Activated CD4-positive, alpha-beta T cell treated with anti-CD3 and anti-CD28 coated beads for 24 hours (primary cell): ENCODE results near the gene LRRC3C.
"Not testable (repeated sequence)": the region's sequence is repeated elsewhere in the genome, so short reads cannot be mapped to it uniquely, and the experiment has no call there.

Experiments used
- DNase-seq, 2 donors: peaks; one replicate each; pipeline ENCODE4 v3.0.0-alpha.2; 2020; ENCODE audit warnings: low read depth in 2 of 2

Gene LRRC3C

DNA sequence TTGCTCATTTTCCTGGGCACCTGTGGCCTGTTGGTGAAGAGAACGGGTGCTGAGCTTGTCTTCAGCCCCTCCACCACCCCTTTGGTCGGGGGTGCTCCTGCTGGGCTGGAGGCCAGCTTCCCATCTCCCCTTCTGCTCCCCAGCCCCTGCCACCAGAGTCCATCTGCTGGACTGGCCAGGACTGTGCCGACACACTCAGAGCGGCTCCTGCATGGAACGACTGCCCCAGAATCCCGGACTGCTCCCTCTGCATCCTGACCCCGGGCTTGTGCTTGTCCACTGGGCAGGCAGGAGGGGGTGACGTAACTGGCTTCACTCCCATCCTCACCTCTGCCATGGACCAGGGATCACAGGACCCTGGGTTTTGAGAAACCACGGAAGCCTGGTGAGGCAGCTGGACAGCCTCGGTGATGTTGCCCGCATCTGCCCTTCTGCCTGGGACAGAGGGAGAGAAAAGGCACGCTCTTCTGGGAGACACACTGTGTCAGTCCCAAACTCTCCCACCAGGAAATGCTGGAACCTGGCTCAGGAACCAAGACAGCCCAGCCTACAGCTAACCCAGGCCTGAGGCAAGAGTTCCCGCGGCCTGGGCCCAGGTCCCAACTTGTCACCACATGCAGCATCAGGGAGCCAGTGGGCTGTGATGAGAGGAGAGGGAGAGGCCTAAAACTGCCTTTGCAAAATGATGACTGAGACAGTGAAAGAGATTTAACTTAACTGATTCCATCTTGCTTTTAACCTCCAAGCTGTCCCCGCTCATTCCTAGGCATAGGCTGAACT lies 19.2 kb downstream of the LRRC3C start:
- no peak for DNase-seq

- DNase-seq, result not testable (repeated sequence)
Observed at GRCh38 chr17:39948489-39948828, 20.9 kb downstream of the LRRC3C start.

- no peak for DNase-seq
Observed at GRCh38 chr17:39949028-39949427, 21.5 kb downstream of the LRRC3C start.

DNA sequence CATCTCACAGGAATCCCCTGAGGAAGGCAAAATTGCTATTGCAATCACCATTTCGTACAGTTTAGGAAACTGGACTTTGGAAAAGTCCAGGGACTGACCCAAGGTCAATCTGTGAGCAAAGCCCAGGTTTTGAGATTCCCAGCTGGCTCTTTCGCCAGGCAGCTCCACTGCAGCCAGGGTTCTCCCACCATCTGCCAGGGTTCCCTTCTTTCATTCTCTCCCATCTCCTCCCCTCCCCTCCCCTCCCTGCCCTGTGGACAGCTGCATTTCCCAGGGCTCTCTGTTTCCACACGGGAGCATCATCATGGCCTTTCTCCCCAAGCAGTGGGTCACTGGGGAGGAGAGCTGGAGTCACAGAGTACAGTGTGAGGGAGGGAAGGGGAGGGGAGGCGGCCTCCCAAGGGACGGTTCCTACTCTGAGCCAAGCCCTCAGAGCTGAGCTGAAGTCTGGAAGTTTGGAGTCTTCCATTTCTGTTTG lies 23.4 kb downstream of the LRRC3C start:
- no peak for DNase-seq

- DNase-seq, result no peak
Observed at GRCh38 chr17:39951924-39952679, 24.6 kb downstream of the LRRC3C start.

DNA sequence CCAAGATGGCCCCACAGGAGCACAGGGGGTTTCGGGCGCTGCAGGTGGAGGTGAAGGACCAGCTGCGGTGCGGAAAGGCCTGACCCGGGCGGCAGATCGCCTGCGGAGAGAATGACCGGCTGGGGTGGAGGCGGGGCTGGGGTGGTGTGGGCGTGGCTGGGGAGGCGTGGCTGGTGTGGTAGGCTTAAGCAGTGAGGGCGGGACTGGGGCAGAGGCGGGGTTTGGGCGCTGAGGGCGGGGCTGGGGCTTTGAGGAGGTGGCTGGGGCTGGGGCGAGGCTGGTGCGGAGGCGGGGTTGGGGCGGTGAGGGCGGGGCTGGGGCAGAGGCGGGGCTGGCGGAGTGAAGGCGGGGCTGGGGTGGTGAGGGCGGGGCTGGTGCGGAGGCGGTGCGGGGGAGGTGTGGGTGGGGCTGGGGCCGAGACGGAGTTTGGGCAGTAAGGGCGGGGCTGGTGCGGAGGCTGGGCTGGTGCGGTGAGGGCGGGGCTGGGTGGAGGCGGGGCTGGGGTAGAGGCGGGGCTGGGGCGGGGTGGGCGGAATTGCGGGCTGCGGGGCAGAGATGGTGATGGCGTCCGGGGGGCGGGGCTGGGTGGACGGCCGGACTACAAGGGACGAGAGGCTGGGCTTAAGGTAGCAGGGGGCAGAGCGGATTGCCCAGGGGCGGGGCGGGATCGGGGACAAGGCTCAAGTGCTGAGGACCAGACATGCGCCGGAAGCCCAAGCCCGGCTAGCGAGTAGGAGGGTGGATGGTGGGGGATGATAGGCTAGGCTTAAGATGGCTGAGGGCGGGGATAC lies 25.3 kb downstream of the LRRC3C start:
- peak; percentile 81 to 91 for DNase-seq

- no peak for DNase-seq
Observed at GRCh38 chr17:39953471-39953888, 25.9 kb downstream of the LRRC3C start.

DNA sequence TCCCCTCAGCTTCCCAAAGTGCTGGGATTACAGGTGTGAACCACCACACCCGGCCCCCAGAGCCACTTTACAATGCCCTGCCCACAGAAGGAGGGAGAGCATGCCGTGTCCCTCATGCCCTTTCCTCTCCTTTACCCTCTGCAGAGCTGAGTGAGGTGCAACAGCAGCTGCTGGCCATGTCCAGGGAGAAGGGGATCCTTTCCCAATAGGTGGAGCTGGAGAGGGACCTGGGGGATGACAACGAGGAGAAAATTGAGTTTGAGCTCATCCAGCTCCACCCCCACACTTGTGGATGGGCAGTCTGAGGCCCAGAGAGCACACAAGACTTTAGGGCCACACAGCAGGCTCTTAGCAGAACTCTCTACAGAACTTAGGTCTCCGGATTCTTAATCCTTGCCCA lies 27.3 kb downstream of the LRRC3C start:
- DNase-seq, result no peak

DNA sequence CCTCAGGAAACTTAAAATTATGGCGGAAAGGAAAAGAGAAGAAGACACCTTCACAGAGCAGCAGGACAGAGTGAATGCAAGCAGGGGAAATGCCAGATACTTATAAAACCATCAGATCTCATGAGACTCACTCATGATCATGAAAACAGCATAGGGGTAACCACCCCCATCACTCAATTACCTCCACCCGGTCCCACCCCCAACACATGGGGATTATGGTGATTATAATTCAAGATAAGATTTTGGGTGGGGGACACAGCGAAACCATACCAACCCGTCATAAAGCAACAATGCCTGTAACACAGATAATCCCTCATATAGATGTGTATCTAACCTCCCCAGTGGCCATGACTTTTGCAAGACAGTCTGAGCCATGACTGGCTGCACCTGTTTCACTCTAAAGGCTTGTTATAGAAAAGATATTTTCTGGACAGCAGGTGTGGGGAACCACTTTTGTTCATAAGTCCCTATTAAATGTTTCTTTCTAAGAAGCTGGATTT lies 28.2 kb downstream of the LRRC3C start:
- DNase-seq, result no peak

GRCh38 chr17:39960524-39961041 lies 33.1 kb downstream of the LRRC3C start:
- DNase-seq, result no peak

DNA sequence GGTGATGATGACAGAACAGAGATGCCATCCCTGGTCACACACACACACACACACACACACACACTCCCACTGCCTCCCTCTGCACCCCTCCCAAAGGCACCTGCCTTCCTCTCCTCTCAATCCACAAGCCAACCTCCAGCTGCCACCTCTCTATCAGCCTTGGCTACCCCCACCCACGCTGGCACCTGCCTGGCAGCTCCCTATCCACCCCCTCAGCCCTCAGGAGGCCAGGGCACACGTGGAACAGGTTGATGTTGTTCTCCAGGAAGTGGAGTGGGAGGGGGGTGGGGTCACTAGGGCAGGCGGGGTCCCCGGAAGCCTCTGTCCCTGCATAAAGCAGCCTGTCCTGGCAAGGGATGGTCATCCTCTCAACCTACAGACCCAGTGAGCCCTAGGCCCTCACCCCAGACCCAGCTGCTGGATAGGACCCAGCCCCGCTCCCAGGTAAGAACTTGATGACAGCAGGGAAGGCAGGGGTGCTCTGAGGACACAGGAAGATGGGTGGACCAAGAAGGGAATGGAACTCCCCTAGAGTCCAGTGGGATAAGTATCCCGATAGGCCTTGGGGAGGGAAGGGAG lies 35.2 kb downstream of the LRRC3C start, which contains the start of gene GSDMA:
Gene GSDMA, plus strand, starts transcription at position 363 of the 579 bp plus-strand sequence. CDS start 2,684 bp downstream, outside the sequence.
- DNase-seq, result no peak

DNA sequence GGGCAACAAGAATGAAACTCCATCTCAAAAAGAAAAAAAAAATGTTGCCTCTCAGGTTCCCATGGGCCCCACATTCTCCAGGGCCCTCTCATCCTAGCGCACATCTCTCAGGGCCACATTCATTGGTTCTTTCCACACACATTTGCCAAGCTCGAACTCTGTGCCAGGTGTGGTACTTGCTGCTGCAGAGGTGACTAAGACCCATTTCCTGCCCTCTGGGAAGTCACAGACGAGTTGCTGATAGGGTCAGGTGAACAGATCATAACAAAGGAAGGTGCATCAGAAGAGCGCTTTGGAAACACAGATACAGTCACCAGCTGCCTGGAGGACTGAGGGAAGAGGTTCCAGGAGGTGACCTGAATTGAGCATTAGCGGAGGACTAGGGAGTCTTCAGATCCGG lies 36.3 kb downstream of the LRRC3C start:
- no peak for DNase-seq

DNA sequence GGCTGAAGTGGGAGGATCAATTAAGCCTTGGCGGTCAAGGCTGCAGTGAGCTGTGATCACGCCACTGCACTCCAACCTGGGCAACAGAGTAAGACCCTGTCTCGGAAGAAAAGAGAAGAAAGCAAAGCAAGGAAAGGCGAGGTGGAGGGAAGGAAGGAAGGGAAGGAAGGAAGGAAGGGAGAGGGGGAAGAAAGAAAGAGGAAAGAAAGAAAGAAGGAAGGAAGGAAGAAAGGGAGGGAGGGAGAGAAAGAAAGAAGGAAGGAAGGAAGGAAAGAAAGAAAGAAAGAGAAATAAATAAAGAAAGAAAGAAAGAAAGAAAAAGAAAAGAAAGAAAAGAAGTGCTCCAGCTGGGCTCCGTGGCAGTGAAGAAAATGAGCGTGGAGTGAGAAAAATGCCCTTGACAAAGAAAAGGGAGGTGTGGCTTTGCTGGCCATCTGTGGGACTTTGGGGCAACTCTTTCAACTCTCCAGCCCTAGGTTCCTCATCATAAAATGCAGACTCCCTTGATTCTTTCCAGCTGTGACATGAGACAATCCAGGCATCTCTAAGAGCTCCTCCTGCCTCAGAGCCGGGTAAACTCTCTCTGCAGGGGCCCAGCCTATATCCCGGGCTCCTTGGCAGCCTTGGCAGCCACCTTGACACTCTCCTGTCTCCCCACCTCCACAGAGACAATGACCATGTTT lies 37.6 kb downstream of the LRRC3C start:
- no peak for DNase-seq

DNA sequence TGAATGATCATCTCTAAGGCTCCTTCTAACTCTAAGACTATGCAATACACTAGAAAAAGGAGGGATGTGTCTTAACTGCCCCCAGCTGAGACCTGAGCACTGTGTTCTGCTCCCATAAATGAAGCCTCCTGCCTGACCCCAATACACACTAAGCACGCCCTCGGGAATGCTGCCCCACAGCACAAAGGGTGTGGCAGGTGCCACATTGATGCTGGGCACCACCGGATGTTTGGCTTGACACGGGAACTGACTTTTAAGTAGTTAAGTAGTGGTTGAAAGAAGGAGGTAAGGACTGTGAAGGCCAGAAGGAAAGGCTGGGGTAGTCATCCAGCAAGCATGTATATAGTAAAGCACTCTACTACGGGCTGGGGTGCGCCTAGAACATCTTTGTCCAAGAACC lies 39.2 kb downstream of the LRRC3C start:
- DNase-seq, result no peak

- no peak for DNase-seq
Observed at GRCh38 chr17:39968761-39969160, 41.2 kb downstream of the LRRC3C start.

DNA sequence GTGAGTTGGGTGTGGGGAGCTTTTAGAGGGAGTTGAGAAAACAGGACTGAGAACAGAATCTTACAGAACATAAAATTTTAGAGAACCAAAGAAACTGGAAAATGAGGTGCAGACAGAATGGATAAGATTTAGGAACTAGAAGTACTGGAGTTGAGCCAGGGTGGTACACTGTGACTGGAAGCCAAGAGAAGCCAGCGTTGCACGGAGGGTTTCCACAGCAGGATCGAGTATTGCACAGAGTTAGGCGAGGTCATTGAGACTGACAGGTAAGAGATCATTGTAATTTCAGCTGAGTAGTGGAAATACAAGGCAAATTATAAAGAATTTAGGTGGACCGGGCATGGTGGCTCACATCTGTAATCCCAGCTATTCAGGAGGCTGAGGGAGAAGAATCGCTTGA lies 41.8 kb downstream of the LRRC3C start:
- DNase-seq, result no peak

- DNase-seq, result no peak
Observed at GRCh38 chr17:39970157-39970692, 42.7 kb downstream of the LRRC3C start.

- DNase-seq, result no peak
Observed at GRCh38 chr17:39971076-39971603, 43.6 kb downstream of the LRRC3C start.

GRCh38 chr17:39972271-39972670 lies 44.7 kb downstream of the LRRC3C start:
- no peak for DNase-seq

DNA sequence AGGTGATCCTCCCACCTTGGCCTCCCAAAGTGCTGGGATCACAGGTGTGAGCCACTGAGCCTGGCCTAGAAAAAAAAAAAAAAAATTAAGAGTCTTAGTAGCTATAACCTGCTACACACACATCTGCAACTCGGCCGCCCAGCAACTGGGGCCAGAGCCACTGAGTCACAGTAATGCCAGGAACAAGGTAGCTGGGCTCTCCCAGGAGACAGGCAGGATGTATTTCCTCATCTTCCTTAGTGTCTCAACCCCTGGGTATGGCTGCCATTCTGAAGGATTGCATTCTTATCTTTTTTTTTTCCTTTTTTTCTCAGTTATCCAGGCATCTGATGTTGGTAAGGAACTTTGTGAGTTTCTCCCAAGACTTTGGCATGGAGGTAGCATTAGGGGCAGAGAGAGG lies 46.0 kb downstream of the LRRC3C start:
- no peak for DNase-seq
